ENCODE measurements around the gene CADPS2.

CADPS2 gene

GRCh38 chr7:122311050-122311700, 575.1 kb downstream of the CADPS2 start:
- DNase-seq (ENCODE audit: low read depth): no peak

GRCh38 chr7:122310119-122311021, 575.9 kb downstream of the CADPS2 start:
- DNase-seq (ENCODE audit: low read depth): no peak

- no peak for DNase-seq (ENCODE audit: low read depth)
Measured at GRCh38 chr7:122309421-122309820, 576.8 kb downstream of the CADPS2 start.

DNA sequence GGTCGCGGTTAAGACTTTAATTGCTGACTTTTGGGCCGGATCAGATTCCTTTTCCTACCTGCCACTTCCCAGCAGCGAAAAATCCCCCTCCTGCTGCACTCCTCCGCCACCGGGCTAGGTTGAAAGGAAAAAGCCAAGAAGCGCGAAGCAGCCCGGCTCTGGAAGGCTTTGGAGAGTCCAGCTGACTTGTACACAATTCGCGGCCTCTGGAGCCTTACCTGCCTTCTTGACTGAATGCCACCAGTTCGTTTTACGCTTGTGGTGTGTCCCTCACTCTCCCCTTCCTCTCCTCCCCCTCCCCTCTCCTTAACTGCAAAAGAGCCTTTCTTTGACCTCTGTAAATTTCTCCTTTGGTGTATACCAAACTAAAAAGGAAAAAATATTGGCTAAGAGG, 579.0 kb downstream of the CADPS2 start:
- DNase-seq (ENCODE audit: low read depth): no peak

- no peak for DNase-seq (ENCODE audit: low read depth)
Measured at GRCh38 chr7:122306320-122307227, 579.7 kb downstream of the CADPS2 start.

DNA sequence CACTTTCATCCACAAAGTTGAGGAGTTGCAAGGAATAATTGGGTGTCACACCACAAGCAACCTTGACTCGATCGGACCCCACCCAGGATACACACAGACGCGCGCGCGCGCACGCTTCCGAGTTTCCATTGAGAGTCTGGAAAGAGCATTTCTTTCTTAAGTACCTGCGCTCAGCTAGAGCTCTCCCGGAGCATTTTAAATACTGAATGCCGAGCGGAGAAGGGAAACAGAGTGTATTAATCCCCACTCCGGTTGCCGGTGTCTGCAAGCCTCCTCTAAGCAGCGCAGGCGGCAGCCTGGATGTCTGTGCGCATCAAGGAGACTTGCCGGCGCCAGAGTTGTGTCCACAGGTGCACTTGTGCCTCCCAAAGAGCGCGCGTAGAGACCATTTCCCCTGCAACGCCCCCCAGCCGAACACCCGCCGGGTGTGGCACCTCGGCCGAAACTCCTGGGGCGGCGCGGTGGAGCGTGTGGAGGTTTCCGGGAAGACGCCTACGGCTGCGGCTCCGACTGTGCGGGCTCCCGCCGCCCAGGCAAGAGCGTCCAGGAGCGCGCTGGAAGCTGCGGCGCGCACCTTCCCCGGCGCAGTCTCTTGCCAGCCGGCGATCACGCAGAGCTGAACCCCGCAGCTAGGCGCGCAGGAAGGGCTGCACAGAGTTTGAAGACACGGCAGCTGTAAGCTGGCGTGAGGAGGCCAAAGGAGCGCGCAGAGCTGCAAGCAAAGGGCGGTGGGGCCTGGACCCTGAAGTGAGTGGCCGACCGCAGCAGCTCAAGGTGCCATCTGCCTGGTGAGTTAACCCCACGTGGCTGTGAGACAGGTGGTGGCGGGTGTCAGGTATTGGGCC, 580.6 kb downstream of the CADPS2 start:
- no peak for DNase-seq (ENCODE audit: low read depth)

GRCh38 chr7:122304996-122305421, 581.3 kb downstream of the CADPS2 start:
- no peak for DNase-seq (ENCODE audit: low read depth)

- no peak for DNase-seq (ENCODE audit: low read depth)
Measured at GRCh38 chr7:122304319-122304975, 581.8 kb downstream of the CADPS2 start, which contains the start of gene FEZF1. TSS of gene FEZF1 (minus strand) at chr7:122304750. CDS start at chr7:122304437, 313 bp downstream.

GRCh38 chr7:122303531-122304318, 582.5 kb downstream of the CADPS2 start:
- DNase-seq (ENCODE audit: low read depth): no peak

DNA sequence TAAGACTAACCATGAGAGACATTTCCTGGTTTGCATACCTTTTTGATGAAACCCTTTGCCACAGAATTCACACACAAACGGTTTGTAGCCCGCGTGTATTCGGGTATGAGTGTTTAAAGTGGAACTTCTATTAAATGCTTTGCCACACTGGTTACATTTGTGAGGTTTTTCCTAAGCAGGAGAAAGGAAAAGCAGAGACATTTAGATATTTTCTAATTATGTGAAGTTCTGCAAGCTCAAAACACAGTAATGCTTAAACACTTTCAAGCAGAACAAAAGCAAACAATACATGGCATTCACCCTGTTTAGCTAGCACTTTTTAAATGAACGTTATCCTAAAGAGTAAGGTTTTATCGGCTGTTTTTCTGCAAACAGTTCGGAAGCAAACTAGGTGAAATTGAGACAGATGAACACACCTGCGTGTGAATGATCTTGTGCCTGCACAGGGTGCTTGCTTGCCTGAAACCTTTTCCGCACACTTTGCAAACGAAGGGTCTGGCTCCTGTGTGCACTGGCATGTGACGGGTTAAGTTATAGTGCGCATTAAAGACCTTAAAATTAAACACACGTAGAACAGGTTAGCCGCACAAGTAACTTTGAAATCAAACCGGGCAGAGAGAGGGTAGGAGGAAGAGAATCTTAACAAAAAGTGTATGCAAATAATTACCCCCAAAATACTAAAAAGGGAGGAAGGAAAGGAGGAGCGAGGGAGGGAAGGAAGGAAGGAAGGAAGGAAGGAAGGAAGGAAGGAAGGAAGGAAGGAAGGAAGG, 583.3 kb downstream of the CADPS2 start:
- DNase-seq (ENCODE audit: low read depth): no peak

- DNase-seq (ENCODE audit: low read depth): no peak
Measured at GRCh38 chr7:122301858-122302760, 584.2 kb downstream of the CADPS2 start.

GRCh38 chr7:122300956-122301833, 585.1 kb downstream of the CADPS2 start:
- no peak for DNase-seq (ENCODE audit: low read depth)

- DNase-seq (ENCODE audit: low read depth): no peak
Measured at GRCh38 chr7:122300211-122300932, 585.9 kb downstream of the CADPS2 start.

DNA sequence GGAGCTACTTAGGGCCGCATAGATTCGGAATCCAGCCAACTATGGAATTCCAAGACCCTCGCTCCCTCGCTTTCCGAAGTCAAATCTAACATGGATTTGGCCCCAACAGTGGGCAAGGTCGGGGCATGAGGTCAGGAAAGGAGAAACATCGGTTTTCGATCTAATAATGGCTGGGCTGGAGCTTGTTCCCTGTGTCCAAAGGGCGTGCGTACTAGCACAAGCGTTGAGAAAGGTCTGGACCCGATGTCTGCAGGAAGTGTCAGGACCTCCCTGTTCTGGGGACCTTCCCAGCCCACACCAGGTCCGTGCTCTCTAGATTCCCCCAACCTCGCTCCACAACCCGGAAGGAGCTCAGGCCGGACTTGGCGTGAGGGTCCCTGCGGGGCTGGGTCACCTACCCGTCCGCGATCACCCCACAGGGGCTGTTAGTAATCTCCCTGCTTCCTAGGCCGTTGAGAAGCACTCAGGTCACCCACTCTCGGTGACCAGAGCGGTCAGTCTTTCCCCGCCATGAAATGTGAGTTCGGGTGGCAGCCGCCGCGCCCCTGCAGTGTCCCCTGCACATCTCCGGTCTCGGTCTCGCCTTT, 586.5 kb downstream of the CADPS2 start:
- no peak for DNase-seq (ENCODE audit: low read depth)

DNA sequence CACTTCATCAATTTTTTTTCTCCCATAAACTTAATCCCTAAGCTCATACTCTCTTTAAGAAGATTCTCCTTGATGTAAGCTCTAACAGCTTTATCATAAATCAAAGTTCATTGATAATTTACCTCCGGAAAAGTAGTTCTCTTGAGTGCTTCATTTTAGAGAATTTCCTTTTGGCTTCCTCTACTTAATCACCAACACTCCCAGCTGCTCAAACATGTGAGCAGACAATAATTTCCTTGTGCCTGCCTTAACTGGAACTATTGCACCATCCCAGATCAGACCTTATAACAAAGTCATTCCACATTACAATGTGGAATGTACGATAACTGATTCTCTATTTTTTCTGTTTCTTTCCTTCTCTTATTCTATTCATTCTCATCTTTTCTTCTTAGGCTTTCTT, 587.6 kb downstream of the CADPS2 start:
- no peak for DNase-seq (ENCODE audit: low read depth)

DNA sequence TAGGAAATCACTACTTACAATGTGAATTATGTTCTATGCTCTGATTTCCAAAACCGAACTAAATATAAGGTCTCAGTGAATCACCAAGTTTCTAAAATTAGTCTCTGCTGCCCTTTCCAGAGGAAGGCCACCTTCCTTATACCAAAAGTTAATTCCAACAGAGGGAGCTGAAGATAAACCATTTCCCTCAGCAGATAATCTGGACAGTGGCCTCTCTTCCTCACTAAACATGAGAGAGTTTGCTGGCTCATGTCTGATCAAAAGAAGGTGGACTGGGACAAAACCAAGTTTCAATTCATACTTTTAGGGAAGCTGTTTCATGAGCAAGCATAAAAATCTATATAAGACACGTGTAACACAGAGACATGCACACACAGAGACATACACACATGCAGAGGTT, 588.1 kb downstream of the CADPS2 start:
- DNase-seq (ENCODE audit: low read depth): no peak

Measured in non-pigmented ciliary epithelial cell (primary cell).